ENCODE data around the gene PPP6R3.
"Not testable (repeated sequence)": the region's sequence is repeated elsewhere in the genome, so short reads cannot be mapped to it uniquely, and the experiment has no call there.

The PPP6R3 gene

GRCh38 chr11:68528630-68529029 is 68.1 kb downstream of the PPP6R3 start:
- DNase-seq = peak; percentile 14 to 18

GRCh38 chr11:68531129-68531693 is 70.7 kb downstream of the PPP6R3 start:
- no peak for DNase-seq

GRCh38 chr11:68532727-68533369 is 72.3 kb downstream of the PPP6R3 start:
- DNase-seq = no peak

- DNase-seq = no peak
Measured at GRCh38 chr11:68533945-68534344, 73.4 kb downstream of the PPP6R3 start.

- no peak for DNase-seq
Measured at GRCh38 chr11:68535098-68535497, 74.5 kb downstream of the PPP6R3 start.

- DNase-seq = no peak
Measured at GRCh38 chr11:68536706-68537105, 76.2 kb downstream of the PPP6R3 start.

GRCh38 chr11:68538025-68538424 is 77.5 kb downstream of the PPP6R3 start:
- DNase-seq = no peak

GRCh38 chr11:68539395-68539794 is 78.8 kb downstream of the PPP6R3 start:
- DNase-seq = no peak

GRCh38 chr11:68540504-68540903 is 80.0 kb downstream of the PPP6R3 start:
- not testable (repeated sequence) for DNase-seq

GRCh38 chr11:68541116-68541515 is 80.6 kb downstream of the PPP6R3 start:
- DNase-seq = no peak

GRCh38 chr11:68541991-68542390 is 81.4 kb downstream of the PPP6R3 start:
- no peak for DNase-seq

GRCh38 chr11:68542617-68543016 is 82.1 kb downstream of the PPP6R3 start:
- DNase-seq = no peak

GRCh38 chr11:68543594-68543993 is 83.0 kb downstream of the PPP6R3 start:
- DNase-seq = no peak

- DNase-seq = no peak
Measured at GRCh38 chr11:68545347-68545746, 84.8 kb downstream of the PPP6R3 start.

GRCh38 chr11:68545796-68546195 is 85.2 kb downstream of the PPP6R3 start:
- no peak for DNase-seq

- peak in 1 of 2 donors; percentile 18 for DNase-seq
Measured at GRCh38 chr11:68546555-68546954, 86.0 kb downstream of the PPP6R3 start.

- DNase-seq = no peak
Measured at GRCh38 chr11:68549789-68550484, 89.4 kb downstream of the PPP6R3 start.

- DNase-seq = peak in 1 of 2 donors; percentile 13
Measured at GRCh38 chr11:68550485-68550817, 89.9 kb downstream of the PPP6R3 start.

- DNase-seq = no peak
Measured at GRCh38 chr11:68551223-68551622, 90.7 kb downstream of the PPP6R3 start.

GRCh38 chr11:68551777-68552176 is 91.2 kb downstream of the PPP6R3 start:
- DNase-seq = no peak

- peak in 1 of 2 donors; percentile 13 for DNase-seq
Measured at GRCh38 chr11:68552542-68552941, 92.0 kb downstream of the PPP6R3 start.

GRCh38 chr11:68560216-68560615 is 99.7 kb downstream of the PPP6R3 start:
- no peak for DNase-seq

GRCh38 chr11:68563454-68563853 is 102.9 kb downstream of the PPP6R3 start:
- no peak for DNase-seq

GRCh38 chr11:68564261-68564660 is 103.7 kb downstream of the PPP6R3 start:
- no peak for DNase-seq
